ENCODE measurements around the gene GPR176. TPM values are rescaled to one million over a fixed set of nuclear protein-coding genes. Genes with fewer than 3 reads are reported as not detected.

The GPR176 gene
- total RNA-seq, 2 donors from 2014 or later, result 43.0 to 88.0 TPM

- TF ChIP-seq CTCF (IDR thresholded peaks at IDR 0.05), result no peak
- Histone ChIP-seq H3K36me3 (no peaks in the 10 kb centered on the region), H3K9me3 (no peaks in the 10 kb centered on the region), H3K27ac (no peak overlapping the region), H3K4me3 (no peak overlapping the region), H3K4me1 (ENCODE audit: control insufficient read depth in 1 of 2, low read depth in 2 of 2) (peaks cover 5 to 13% of the 10 kb centered on the region in 2 donors), H3K27me3 (replicated peaks; ENCODE audit: insufficient read depth) (no peaks in the 10 kb centered on the region)
- no peak for ATAC-seq (ENCODE audit: insufficient number of reproducible peaks, low FRiP score, low read depth)
- DNase-seq (ENCODE audit: low spot score), result no peak
These were observed 37.5 kb downstream of the GPR176 start for GRCh38 chr15:39882602-39883001.

- TF ChIP-seq CTCF (IDR thresholded peaks at IDR 0.05), result no peak
- H3K4me3 ChIP-seq, result no peak overlapping the region
- H3K27ac ChIP-seq, result no peak overlapping the region
- H3K9me3 ChIP-seq, result no peaks in the 10 kb centered on the region
- DNase-seq (ENCODE audit: low spot score), result no peak
- no peaks in the 10 kb centered on the region for H3K27me3 ChIP-seq (replicated peaks; ENCODE audit: insufficient read depth)
- H3K36me3 ChIP-seq, result no peaks in the 10 kb centered on the region
- peaks cover 0 to 6% of the 10 kb centered on the region in 2 donors for H3K4me1 ChIP-seq (ENCODE audit: control insufficient read depth in 1 of 2, low read depth in 2 of 2)
- ATAC-seq (ENCODE audit: insufficient number of reproducible peaks, low FRiP score, low read depth), result no peak
These were observed 38.3 kb downstream of the GPR176 start for GRCh38 chr15:39881790-39882189.

GRCh38 chr15:39880718-39881387, 39.2 kb downstream of the GPR176 start:
- Histone ChIP-seq H3K4me1 (ENCODE audit: control insufficient read depth in 1 of 2, low read depth in 2 of 2) (peaks cover 0 to 6% of the 10 kb centered on the region in 2 donors), H3K9me3 (no peaks in the 10 kb centered on the region), H3K36me3 (no peaks in the 10 kb centered on the region), H3K4me3 (no peak overlapping the region), H3K27ac (no peak overlapping the region), H3K27me3 (replicated peaks; ENCODE audit: insufficient read depth) (no peaks in the 10 kb centered on the region)
- DNase-seq (ENCODE audit: low spot score), result no peak
- no peak for ATAC-seq (ENCODE audit: insufficient number of reproducible peaks, low FRiP score, low read depth)
- no peak for TF ChIP-seq CTCF (IDR thresholded peaks at IDR 0.05)

GRCh38 chr15:39878406-39878785, 41.7 kb downstream of the GPR176 start:
- ATAC-seq (ENCODE audit: insufficient number of reproducible peaks, low FRiP score, low read depth) (no peak), DNase-seq (ENCODE audit: low spot score) (no peak)
- H3K27ac ChIP-seq, result no peak overlapping the region
- H3K27me3 ChIP-seq (replicated peaks; ENCODE audit: insufficient read depth), result no peaks in the 10 kb centered on the region
- H3K4me3 ChIP-seq, result no peak overlapping the region
- no peak for TF ChIP-seq CTCF (IDR thresholded peaks at IDR 0.05)
- no peaks in the 10 kb centered on the region for H3K36me3 ChIP-seq
- peaks cover 0 to 6% of the 10 kb centered on the region in 2 donors for H3K4me1 ChIP-seq (ENCODE audit: control insufficient read depth in 1 of 2, low read depth in 2 of 2)
- H3K9me3 ChIP-seq, result no peaks in the 10 kb centered on the region

GRCh38 chr15:39874890-39875549, 45.0 kb downstream of the GPR176 start:
- ATAC-seq (ENCODE audit: insufficient number of reproducible peaks, low FRiP score, low read depth), result no peak
- no peaks in the 10 kb centered on the region for H3K27me3 ChIP-seq (replicated peaks; ENCODE audit: insufficient read depth)
- H3K27ac ChIP-seq, result no peak overlapping the region
- H3K4me3 ChIP-seq, result no peak overlapping the region
- no peak for DNase-seq (ENCODE audit: low spot score)
- no peaks in the 10 kb centered on the region for H3K9me3 ChIP-seq
- H3K36me3 ChIP-seq, result no peaks in the 10 kb centered on the region
- H3K4me1 ChIP-seq (ENCODE audit: control insufficient read depth in 1 of 2, low read depth in 2 of 2), result peaks cover 2 to 15% of the 10 kb centered on the region in 2 donors
- TF ChIP-seq CTCF (IDR thresholded peaks at IDR 0.05), result no peak

Data from thoracic aorta (tissue), 2 donors.